Stimulated activated CD8-positive, alpha-beta memory T cell treated with anti-CD3 and anti-CD28 coated beads, Interleukin-4, amount 100 ng/mL, for 48 hours (primary cell): ENCODE results near the gene PCED1A.
A peak's percentile ranks its signal among the peaks of the same experiment; 100 is the strongest.

Experiments used
- DNase-seq: peaks from one replicate; pipeline ENCODE4 v3.0.0-alpha.2; 2020

The PCED1A gene

GRCh38 chr20:2801286-2801728 lies 39.1 kb downstream of the PCED1A start:
- no peak for DNase-seq

GRCh38 chr20:2800521-2801285 lies 39.8 kb downstream of the PCED1A start, which contains the start of gene CPXM1:
TSS of gene CPXM1 (minus strand) at chr20:2800627. CDS start at chr20:2800572, 55 bp downstream.
- DNase-seq, result peak; percentile 54

- no peak for DNase-seq
Observed at GRCh38 chr20:2799688-2800520, 40.6 kb downstream of the PCED1A start.

GRCh38 chr20:2799271-2799670 lies 41.2 kb downstream of the PCED1A start:
- no peak for DNase-seq

- DNase-seq, result no peak
Observed at GRCh38 chr20:2798814-2799213, 41.6 kb downstream of the PCED1A start.

- DNase-seq, result no peak
Observed at GRCh38 chr20:2798095-2798805, 42.2 kb downstream of the PCED1A start.

GRCh38 chr20:2797136-2797983 lies 43.1 kb downstream of the PCED1A start:
- DNase-seq, result no peak

GRCh38 chr20:2796011-2796660 lies 44.3 kb downstream of the PCED1A start:
- no peak for DNase-seq

GRCh38 chr20:2795451-2795850 lies 45.0 kb downstream of the PCED1A start:
- no peak for DNase-seq

- DNase-seq, result no peak
Observed at GRCh38 chr20:2794866-2795447, 45.5 kb downstream of the PCED1A start.

- DNase-seq, result no peak
Observed at GRCh38 chr20:2794202-2794748, 46.2 kb downstream of the PCED1A start.

- no peak for DNase-seq
Observed at GRCh38 chr20:2793471-2793870, 47.0 kb downstream of the PCED1A start.
